Liver (tissue), 3 donors: Measurements from ENCODE around the gene GPBP1.
"Not testable (repeated sequence)": the region's sequence is repeated elsewhere in the genome, so short reads cannot be mapped to it uniquely, and the experiment has no call there.

Source experiments
- ATF3 ChIP-seq: IDR thresholded peaks from 2 replicates; pipeline ENCODE4 v1.6.1; 2016; ENCODE audit warnings: antibody characterized with exemption
- CTCF ChIP-seq: fragments of 150-350 bp; IDR thresholded peaks from 2 replicates; pipeline ENCODE4 v1.5.1; 2017; ENCODE audit warnings: improper control_type of control experiment, low read depth, low read length; ENCODE audit not compliant: missing input control
- EGR1 ChIP-seq, 2 donors: IDR thresholded peaks; 2 replicates each; pipeline ENCODE4 v1.6.1; 2016 to 2018; ENCODE audit warnings: antibody characterized with exemption in 2 of 2, low read depth in 2 of 2
- FOXA1 ChIP-seq: IDR thresholded peaks from 2 replicates; pipeline ENCODE4 v1.6.1; 2016; ENCODE audit warnings: antibody characterized with exemption
- GABPA ChIP-seq, 2 donors: IDR thresholded peaks in 1 of 2; conservative IDR thresholded peaks in 1 of 2; 2 replicates each; pipeline ENCODE4 v1.6.1; 2016; ENCODE audit warnings: antibody characterized with exemption in 2 of 2, mild to moderate bottlenecking in 1 of 2, moderate library complexity in 1 of 2
- HNF4G ChIP-seq: IDR thresholded peaks from 2 replicates; pipeline ENCODE4 v1.6.1; 2016; ENCODE audit warnings: antibody characterized with exemption
- JUND ChIP-seq, 2 donors: IDR thresholded peaks; 2 replicates each; pipeline ENCODE4 v1.6.1; 2016; ENCODE audit warnings: antibody characterized with exemption in 2 of 2
- MAX ChIP-seq: IDR thresholded peaks from 2 replicates; pipeline ENCODE4 v1.6.1; 2016; ENCODE audit warnings: antibody characterized with exemption
- RAD21 ChIP-seq, 2 donors: IDR thresholded peaks; 2 replicates each; pipeline ENCODE4 v1.6.1; 2016; ENCODE audit warnings: antibody characterized with exemption in 2 of 2, mild to moderate bottlenecking in 2 of 2
- REST ChIP-seq: IDR thresholded peaks from 2 replicates; pipeline ENCODE4 v1.6.1; 2016; ENCODE audit warnings: antibody characterized with exemption, mild to moderate bottlenecking
- RXRA ChIP-seq, 2 donors: IDR thresholded peaks; 2 replicates each; pipeline ENCODE4 v1.6.1; 2017 to 2018; ENCODE audit warnings: antibody characterized with exemption in 2 of 2, mild to moderate bottlenecking in 1 of 2
- SP1 ChIP-seq: IDR thresholded peaks from 2 replicates; pipeline ENCODE4 v1.6.1; 2018; ENCODE audit warnings: antibody characterized with exemption, mild to moderate bottlenecking
- TAF1 ChIP-seq: conservative IDR thresholded peaks from 2 replicates; pipeline ENCODE4 v1.6.1; 2016; ENCODE audit warnings: antibody characterized with exemption, mild to moderate bottlenecking
- YY1 ChIP-seq: IDR thresholded peaks from 2 replicates; pipeline ENCODE4 v1.6.1; 2016; ENCODE audit warnings: antibody characterized with exemption, mild to moderate bottlenecking
- donor health status: healthy.
- donor health status: healthy.

GRCh38 chr5:57170116-57170515 lies 3.7 kb upstream of the GPBP1 start:
- not testable (repeated sequence) for TF ChIP-seq YY1; CTCF; REST; FOXA1; GABPA (IDR thresholded peaks at IDR 0.05 in 1 of 2, conservative IDR thresholded peaks at IDR 0.05 in 1 of 2); RAD21 (IDR thresholded peaks at IDR 0.05); SP1; JUND (IDR thresholded peaks at IDR 0.05); MAX; RXRA (IDR thresholded peaks at IDR 0.05); HNF4G; ATF3; TAF1; EGR1 (IDR thresholded peaks at IDR 0.05; ENCODE audit: low read depth in 2 of 2)
